ENCODE measurements around the gene OR5I1.

- TF ChIP-seq EZH2 (IDR thresholded peaks at IDR 0.05), result no peak
- no peak for TF ChIP-seq POLR2AphosphoS5 (IDR thresholded peaks at IDR 0.05; ENCODE audit: borderline replicate concordance, low read depth, low read length)
- TF ChIP-seq FOXP2 (optimal IDR thresholded peaks at IDR 0.05; ENCODE audit: control extremely low read depth, extremely low read length, insufficient read depth), result no peak
Observed at GRCh38 chr11:55936300-55936699, at the start of gene OR5I1.
